Measurements from ENCODE around the gene RAB13.

RAB13 gene

GRCh38 chr1:153953859-153954365 is 32.2 kb downstream of the RAB13 start:
- no peak for TF ChIP-seq CTCF (conservative IDR thresholded peaks at IDR 0.05; ENCODE audit: low read length)
- DNase-seq (ENCODE audit: low read depth), result no peak

GRCh38 chr1:153951801-153952200 is 34.3 kb downstream of the RAB13 start:
- DNase-seq (ENCODE audit: low read depth), result no peak
- no peak for TF ChIP-seq CTCF (conservative IDR thresholded peaks at IDR 0.05; ENCODE audit: low read length)
- no peak overlapping the region for H3K4me3 ChIP-seq (ENCODE audit: low read length)

More at GRCh38 chr1:153953859-153954365, 32.2 kb downstream of the RAB13 start:
- no peak overlapping the region for H3K4me3 ChIP-seq (ENCODE audit: low read length)

- no peak overlapping the region for H3K4me3 ChIP-seq (ENCODE audit: low read length)
- no peak for TF ChIP-seq CTCF (conservative IDR thresholded peaks at IDR 0.05; ENCODE audit: low read length)
- no peak for DNase-seq (ENCODE audit: low read depth)
Measured at GRCh38 chr1:153951183-153951582, 35.0 kb downstream of the RAB13 start.

- TF ChIP-seq CTCF (conservative IDR thresholded peaks at IDR 0.05; ENCODE audit: low read length), result peak; percentile 74
- H3K4me3 ChIP-seq (ENCODE audit: low read length), result peak within 1 kb of the TSS; percentile 85
- DNase-seq (ENCODE audit: low read depth), result peak; percentile 76
Measured at GRCh38 chr1:153946622-153947241, 39.4 kb downstream of the RAB13 start, which contains the start of gene DENND4B. Gene DENND4B (minus strand): TSS chr1:153946718. CDS start chr1:153944374, 2,344 bp downstream.

- peak overlapping the region; percentile 85 for H3K4me3 ChIP-seq (ENCODE audit: low read length)
- DNase-seq (ENCODE audit: low read depth), result peak; percentile 74
- TF ChIP-seq CTCF (conservative IDR thresholded peaks at IDR 0.05; ENCODE audit: low read length), result no peak
Measured at GRCh38 chr1:153945795-153946621, 40.1 kb downstream of the RAB13 start.

- peak overlapping the region; percentile 85 for H3K4me3 ChIP-seq (ENCODE audit: low read length)
- DNase-seq (ENCODE audit: low read depth), result peak; percentile 53
- no peak for TF ChIP-seq CTCF (conservative IDR thresholded peaks at IDR 0.05; ENCODE audit: low read length)
Measured at GRCh38 chr1:153945131-153945794, 40.9 kb downstream of the RAB13 start.

Data from AG10803 (cell line).